Activated CD8-positive, alpha-beta T cell treated with anti-CD3 and anti-CD28 coated beads, Interleukin-2, amount 10 ng/mL, durations not matched to agents 7 days and 5 days (primary cell): ENCODE data around the gene FAM3C. TPM values are rescaled to one million over a fixed set of nuclear protein-coding genes. Genes with fewer than 3 reads are reported as not detected.
"Not testable (repeated sequence)": the region's sequence is repeated elsewhere in the genome, so short reads cannot be mapped to it uniquely, and the experiment has no call there.

Experiments
- ATAC-seq: fragments of 150-1000 bp; cut with Tn5 transposase; one replicate; pipeline ENCODE4 v1.10.0; 2021; ENCODE audit warnings: moderate library complexity
- CTCF ChIA-PET: fragments of 350-600 bp; sonication (Branson Sonifier 250); formaldehyde crosslinking; loops from one replicate; lab custom pipeline; 2021; ENCODE audit warnings: antibody characterized with exemption; lab: Charles Lee
- POLR2A ChIA-PET: fragments of 350-600 bp; sonication (Branson Sonifier 250); formaldehyde crosslinking; loops from one replicate; lab custom pipeline; 2021; ENCODE audit warnings: antibody characterized with exemption; lab: Charles Lee
- DNase-seq: peaks from one replicate; pipeline ENCODE4 v3.0.0-alpha.2; 2020
- H3K27ac Mint-ChIP-seq: one replicate; pipeline ENCODE4 v1.8.0; 2021; ENCODE audit warnings: mild to moderate bottlenecking, mixed read lengths
- H3K27me3 Mint-ChIP-seq: one replicate; pipeline ENCODE4 v1.8.0; 2021; ENCODE audit warnings: low read depth, mixed read lengths
- H3K36me3 Mint-ChIP-seq: one replicate; pipeline ENCODE4 v1.8.0; 2021; ENCODE audit warnings: low read depth, mixed read lengths
- H3K4me1 Mint-ChIP-seq: one replicate; pipeline ENCODE4 v1.8.0; 2021; ENCODE audit warnings: low read depth, mixed read lengths
- H3K4me3 Mint-ChIP-seq: one replicate; pipeline ENCODE4 v1.8.0; 2021; ENCODE audit warnings: mild to moderate bottlenecking, mixed read lengths
- H3K9me3 Mint-ChIP-seq: one replicate; pipeline ENCODE4 v1.8.0; 2022; ENCODE audit warnings: mixed read lengths; ENCODE audit not compliant: insufficient read depth
- total RNA-seq, 2 experiments: library from RNA; stranded (reverse); gene quantifications; one replicate each; pipeline ENCODE4 v1.2.3, GENCODE V29; 2021

Gene FAM3C
- total RNA-seq, 2 experiments from 2014 or later = 18.0 to 18.4 TPM

- DNase-seq = no peak
- ChIA-PET CTCF (no interaction called here), POLR2A (no interaction called here)
- Mint-ChIP-seq H3K27ac (no peak overlapping the region), H3K4me1 (peaks cover 17% of the 10 kb centered on the region), H3K9me3 (no peaks in the 10 kb centered on the region), H3K36me3 (no peaks in the 10 kb centered on the region), H3K4me3 (no peak overlapping the region), H3K27me3 (peaks cover 54% of the 10 kb centered on the region)
- ATAC-seq = no peak
Measured at GRCh38 chr7:121331048-121331447, 65.1 kb downstream of the FAM3C start.

GRCh38 chr7:121330053-121330833, 65.9 kb downstream of the FAM3C start:
- ATAC-seq (peak; percentile 27), DNase-seq (no peak)
- Mint-ChIP-seq H3K36me3 (no peaks in the 10 kb centered on the region), H3K9me3 (no peaks in the 10 kb centered on the region), H3K27me3 (peaks cover 54% of the 10 kb centered on the region), H3K4me3 (peak overlapping the region; percentile 52), H3K27ac (no peak overlapping the region), H3K4me1 (peaks cover 17% of the 10 kb centered on the region)
- CTCF ChIA-PET = interaction anchor here (0.6 to 1.4 kb wide), 5 partner anchors 36 to 226 kb away, joined by 3 to 6 read pairs (median 3); partner anchors contain the start of gene FAM3C
- POLR2A ChIA-PET = no interaction called here

GRCh38 chr7:121329191-121330052, 66.7 kb downstream of the FAM3C start:
- Mint-ChIP-seq H3K36me3 (no peaks in the 10 kb centered on the region), H3K4me1 (peaks cover 17% of the 10 kb centered on the region), H3K27me3 (peaks cover 49% of the 10 kb centered on the region), H3K4me3 (peak overlapping the region; percentile 52), H3K27ac (no peak overlapping the region), H3K9me3 (no peaks in the 10 kb centered on the region)
- DNase-seq (peak; percentile 28), ATAC-seq (peak; percentile 43)
- POLR2A ChIA-PET = no interaction called here
- CTCF ChIA-PET = interaction anchor here (0.6 to 1.4 kb wide), 5 partner anchors 37 to 227 kb away, joined by 3 to 6 read pairs (median 3); partner anchors contain the start of gene FAM3C

GRCh38 chr7:121328508-121329190, 67.5 kb downstream of the FAM3C start, which contains the start of gene WNT16:
Gene WNT16, plus strand, starts transcription at chr7:121329000. Its CDS starts 293 bp downstream, at chr7:121329293.
- Mint-ChIP-seq H3K36me3 (no peaks in the 10 kb centered on the region), H3K9me3 (no peaks in the 10 kb centered on the region), H3K27me3 (peaks cover 50% of the 10 kb centered on the region), H3K4me1 (peaks cover 17% of the 10 kb centered on the region), H3K4me3 (peak within 1 kb of the TSS; percentile 52), H3K27ac (no peak within 1 kb of the TSS)
- no peak for ATAC-seq
- CTCF ChIA-PET = interaction anchor here (1.0 to 1.4 kb wide), 2 partner anchors 38 to 218 kb away, joined by 3 to 6 read pairs; no protein-coding TSS in a partner anchor
- POLR2A ChIA-PET = no interaction called here
- no peak for DNase-seq

GRCh38 chr7:121327671-121328070, 68.4 kb downstream of the FAM3C start:
- DNase-seq (no peak), ATAC-seq (no peak)
- ChIA-PET POLR2A (no interaction called here), CTCF (no interaction called here)
- Mint-ChIP-seq H3K4me1 (peaks cover 17% of the 10 kb centered on the region), H3K27me3 (peaks cover 50% of the 10 kb centered on the region), H3K36me3 (no peaks in the 10 kb centered on the region), H3K4me3 (no peak overlapping the region), H3K9me3 (no peaks in the 10 kb centered on the region), H3K27ac (no peak overlapping the region)

- Mint-ChIP-seq H3K4me1 (peaks cover 2% of the 10 kb centered on the region), H3K27me3 (peaks cover 27% of the 10 kb centered on the region), H3K27ac (no peak overlapping the region), H3K9me3 (no peaks in the 10 kb centered on the region), H3K36me3 (no peaks in the 10 kb centered on the region), H3K4me3 (no peak overlapping the region)
- ChIA-PET CTCF (interaction anchor here (0.6 kb wide), 1 partner anchor 366 kb away, joined by 3 read pairs; no protein-coding TSS in a partner anchor), POLR2A (no interaction called here)
- no peak for DNase-seq
- no peak for ATAC-seq
Measured at GRCh38 chr7:121323515-121324302, 72.4 kb downstream of the FAM3C start.

- Mint-ChIP-seq H3K36me3 (no peaks in the 10 kb centered on the region), H3K9me3 (no peaks in the 10 kb centered on the region), H3K27me3 (peaks cover 15% of the 10 kb centered on the region), H3K4me3 (no peak overlapping the region), H3K27ac (no peak overlapping the region), H3K4me1 (no peaks in the 10 kb centered on the region)
- DNase-seq (no peak), ATAC-seq (no peak)
- POLR2A ChIA-PET = no interaction called here
- CTCF ChIA-PET = no interaction called here
Measured at GRCh38 chr7:121322460-121322859, 73.6 kb downstream of the FAM3C start.

- H3K9me3 Mint-ChIP-seq, H3K27me3 Mint-ChIP-seq, POLR2A ChIA-PET, CTCF ChIA-PET, H3K27ac Mint-ChIP-seq, DNase-seq, H3K4me3 Mint-ChIP-seq, ATAC-seq, H3K4me1 Mint-ChIP-seq, H3K36me3 Mint-ChIP-seq: not testable (repeated sequence)
Measured at GRCh38 chr7:121315170-121315569, 80.9 kb downstream of the FAM3C start.

- Mint-ChIP-seq H3K4me3 (no peak overlapping the region), H3K27ac (no peak overlapping the region), H3K27me3 (peaks cover 9% of the 10 kb centered on the region), H3K36me3 (no peaks in the 10 kb centered on the region), H3K4me1 (no peaks in the 10 kb centered on the region), H3K9me3 (no peaks in the 10 kb centered on the region)
- ATAC-seq = no peak
- CTCF ChIA-PET = no interaction called here
- POLR2A ChIA-PET = no interaction called here
- no peak for DNase-seq
Measured at GRCh38 chr7:121313793-121314676, 82.1 kb downstream of the FAM3C start.

- H3K9me3 Mint-ChIP-seq = no peaks in the 10 kb centered on the region
- POLR2A ChIA-PET = interaction anchor here (0.6 kb wide), 1 partner anchor 178 kb away, joined by 3 read pairs; no protein-coding TSS in a partner anchor
- ATAC-seq (no peak), DNase-seq (no peak)
- no peak overlapping the region for H3K4me3 Mint-ChIP-seq
- H3K27ac Mint-ChIP-seq = no peak overlapping the region
- CTCF ChIA-PET = no interaction called here
- H3K27me3 Mint-ChIP-seq = peaks cover 9% of the 10 kb centered on the region
- no peaks in the 10 kb centered on the region for H3K36me3 Mint-ChIP-seq
- no peaks in the 10 kb centered on the region for H3K4me1 Mint-ChIP-seq
Measured at GRCh38 chr7:121313220-121313792, 82.8 kb downstream of the FAM3C start.
